Activated naive CD4-positive, alpha-beta T cell treated with anti-CD3 and anti-CD28 coated beads, Interleukin-2, amount 50 U/mL, for 72 hours (primary cell): ENCODE data around the gene ERBB4. TPM values are rescaled to one million over a fixed set of nuclear protein-coding genes. Genes with fewer than 3 reads are reported as not detected.
"Not testable (repeated sequence)": the region's sequence is repeated elsewhere in the genome, so short reads cannot be mapped to it uniquely, and the experiment has no call there.

Experiments
- ATAC-seq, 2 donors: fragments of 150-1000 bp; cut with Tn5 transposase; 2 replicates each; pipeline ENCODE4 v1.10.0; 2021; ENCODE audit warnings: mild to moderate bottlenecking in 2 of 2, moderate library complexity in 2 of 2
- DNase-seq, 2 donors: peaks; one replicate each; pipeline ENCODE4 v3.0.0; 2021 to 2022; ENCODE audit warnings: low spot score in 2 of 2
- H3K27ac Mint-ChIP-seq, 2 donors: one replicate each; pipeline ENCODE4 v1.8.0; 2022; ENCODE audit warnings: mild to moderate bottlenecking in 2 of 2, mixed read lengths in 2 of 2
- H3K36me3 Mint-ChIP-seq, 2 donors: one replicate each; pipeline ENCODE4 v1.8.0; 2022; ENCODE audit warnings: mixed read lengths in 2 of 2
- H3K9me3 Mint-ChIP-seq, 2 donors: one replicate each; pipeline ENCODE4 v1.8.0; 2022; ENCODE audit warnings: mixed read lengths in 2 of 2
- total RNA-seq, 2 donors: library from RNA; stranded (reverse); gene quantifications; one replicate each; pipeline ENCODE4 v1.2.3, GENCODE V29; 2022

The ERBB4 gene
- total RNA-seq, 2 donors from 2014 or later, result not detected

DNA sequence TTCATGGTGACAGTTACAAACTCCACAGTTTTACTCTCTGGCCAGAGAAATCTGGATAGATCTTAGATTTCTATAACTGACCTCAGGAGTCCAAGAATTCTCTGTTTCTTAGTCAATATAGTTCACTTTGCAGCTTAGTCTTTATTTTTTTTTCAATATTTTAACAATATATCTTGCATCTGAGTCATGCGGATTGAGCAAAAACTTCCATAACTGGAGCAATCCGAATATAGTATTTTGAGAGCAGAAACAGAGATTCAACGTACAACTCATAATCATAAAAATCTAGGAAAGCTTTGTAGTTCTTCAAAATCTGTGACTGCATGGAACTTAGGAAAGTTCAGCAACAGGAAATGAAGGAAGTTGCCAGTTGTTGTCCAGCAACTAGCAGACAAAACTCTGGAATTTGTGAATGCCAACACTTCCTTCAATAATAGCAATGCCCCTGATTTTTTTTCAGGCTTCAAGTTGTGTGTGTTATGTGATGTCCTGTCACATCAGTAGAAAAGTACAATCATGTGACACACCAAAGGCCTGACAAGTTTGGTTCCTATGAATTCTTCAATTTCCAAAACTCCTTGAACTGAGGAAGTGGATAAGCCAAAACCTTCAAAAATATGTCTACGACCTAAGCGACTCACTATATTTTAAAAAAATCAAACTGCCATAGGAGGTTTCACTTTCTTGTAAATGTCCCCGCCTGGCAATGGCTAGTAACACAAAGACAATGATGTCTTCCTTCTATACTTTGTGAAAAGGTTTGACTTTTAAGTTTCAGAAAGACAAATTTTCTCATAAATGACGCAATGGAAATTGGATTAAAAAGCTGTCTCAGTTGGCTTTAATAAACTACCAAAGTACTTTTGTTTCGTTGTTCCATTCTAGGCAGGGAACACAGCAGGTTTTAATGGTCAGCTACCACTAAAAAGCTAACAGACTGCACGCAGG, 510.6 kb downstream of the ERBB4 start:
- DNase-seq (no peak), ATAC-seq (no peak)
- Mint-ChIP-seq H3K27ac (no peak overlapping the region), H3K9me3 (peaks cover 0 to 7% of the 10 kb centered on the region in 2 donors), H3K36me3 (no peaks in the 10 kb centered on the region)

DNA sequence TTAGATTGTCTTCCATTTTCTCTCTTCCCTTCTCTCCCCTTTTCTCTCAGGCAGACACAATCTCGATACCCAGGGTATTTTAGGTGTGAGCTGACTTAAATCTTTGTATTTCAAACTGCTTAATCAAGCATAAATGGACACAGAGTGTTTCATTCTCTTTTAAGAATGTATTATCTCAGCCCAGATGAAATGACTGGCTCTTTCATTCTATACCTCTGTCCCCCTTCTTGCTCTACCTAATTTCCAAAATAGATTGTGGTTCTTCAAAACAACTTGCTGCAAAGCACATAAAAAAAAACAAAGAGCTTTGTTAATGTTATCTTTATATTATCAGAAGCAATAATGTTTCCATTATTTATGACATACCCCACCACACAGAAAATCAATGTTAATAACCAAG, 514.6 kb downstream of the ERBB4 start:
- Mint-ChIP-seq H3K9me3 (peaks cover 0 to 7% of the 10 kb centered on the region in 2 donors), H3K27ac (no peak overlapping the region), H3K36me3 (no peaks in the 10 kb centered on the region)
- DNase-seq (no peak), ATAC-seq (no peak)

DNA sequence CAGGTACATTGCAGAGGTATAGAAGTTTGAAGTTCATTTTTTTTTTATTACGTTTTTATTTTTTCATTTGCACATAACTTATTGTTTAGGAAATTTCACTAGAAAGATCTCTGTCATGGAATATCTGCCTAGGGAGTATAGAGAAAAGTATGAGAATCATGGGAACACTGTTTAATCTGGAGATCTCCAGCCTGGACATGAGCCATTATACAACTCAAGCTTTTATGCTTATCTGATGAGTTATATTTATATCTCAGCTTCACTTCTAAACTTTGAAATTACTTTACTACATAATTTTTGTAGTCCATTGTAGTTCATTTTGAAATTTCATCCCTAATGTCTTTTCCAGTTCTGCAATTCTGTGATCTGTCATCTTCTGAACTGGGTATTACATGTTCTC, 515.6 kb downstream of the ERBB4 start:
- H3K9me3 Mint-ChIP-seq, result peaks cover 0 to 7% of the 10 kb centered on the region in 2 donors
- H3K36me3 Mint-ChIP-seq, result no peaks in the 10 kb centered on the region
- ATAC-seq, result no peak
- H3K27ac Mint-ChIP-seq, result no peak overlapping the region
- no peak for DNase-seq

DNA sequence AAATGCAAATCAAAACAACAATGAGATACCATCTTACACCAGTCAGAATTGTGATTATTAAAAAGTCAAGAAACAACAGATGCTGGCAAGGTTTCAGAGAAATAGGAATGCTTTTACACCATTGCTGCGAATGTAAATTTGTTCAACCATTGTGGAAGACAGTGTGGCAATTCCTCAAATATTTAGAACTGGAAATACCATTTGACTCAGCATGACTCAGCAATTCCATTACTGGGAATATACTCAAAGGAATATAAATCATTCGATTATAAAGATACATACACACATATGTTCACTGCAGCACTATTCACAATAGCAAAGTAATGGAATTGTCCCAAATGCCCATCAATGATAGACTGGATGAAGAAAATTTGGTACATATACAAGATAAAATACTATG, 516.7 kb downstream of the ERBB4 start:
- no peaks in the 10 kb centered on the region for H3K36me3 Mint-ChIP-seq
- H3K9me3 Mint-ChIP-seq, result peaks cover 0 to 7% of the 10 kb centered on the region in 2 donors
- ATAC-seq (no peak), DNase-seq (no peak)
- H3K27ac Mint-ChIP-seq, result no peak overlapping the region

DNA sequence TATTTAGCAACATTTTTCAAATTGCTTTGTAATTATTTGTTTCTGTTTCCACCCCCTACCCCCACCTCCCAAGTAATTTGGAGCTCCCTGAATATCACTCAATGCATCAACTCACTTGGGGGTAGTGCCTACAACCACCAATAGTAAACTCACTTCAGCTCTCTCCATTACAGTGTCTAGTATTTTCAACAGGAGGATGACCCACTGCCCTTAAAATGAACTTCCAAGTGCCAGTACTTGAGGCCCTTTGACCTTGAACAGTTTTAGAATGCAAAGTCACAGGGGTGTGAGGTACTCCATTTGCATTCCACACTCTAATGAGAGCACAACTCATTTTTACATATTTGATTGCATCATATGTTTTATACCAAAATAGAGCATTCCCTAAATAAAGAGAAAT, 523.0 kb downstream of the ERBB4 start:
- no peak overlapping the region for H3K27ac Mint-ChIP-seq
- H3K36me3 Mint-ChIP-seq, result no peaks in the 10 kb centered on the region
- no peak for ATAC-seq
- DNase-seq, result no peak
- H3K9me3 Mint-ChIP-seq, result peaks cover 0 to 5% of the 10 kb centered on the region in 2 donors

- Mint-ChIP-seq H3K27ac (no peak overlapping the region), H3K9me3 (peaks cover 8 to 9% of the 10 kb centered on the region in 2 donors), H3K36me3 (no peaks in the 10 kb centered on the region)
Measured at GRCh38 chr2:212013626-212014025, 525.0 kb downstream of the ERBB4 start.

GRCh38 chr2:212010305-212010704, 528.3 kb downstream of the ERBB4 start:
- H3K36me3 Mint-ChIP-seq, H3K27ac Mint-ChIP-seq, DNase-seq, H3K9me3 Mint-ChIP-seq, ATAC-seq: not testable (repeated sequence)

More at GRCh38 chr2:212013626-212014025, 525.0 kb downstream of the ERBB4 start:
- ATAC-seq, result no peak
- DNase-seq, result no peak

DNA sequence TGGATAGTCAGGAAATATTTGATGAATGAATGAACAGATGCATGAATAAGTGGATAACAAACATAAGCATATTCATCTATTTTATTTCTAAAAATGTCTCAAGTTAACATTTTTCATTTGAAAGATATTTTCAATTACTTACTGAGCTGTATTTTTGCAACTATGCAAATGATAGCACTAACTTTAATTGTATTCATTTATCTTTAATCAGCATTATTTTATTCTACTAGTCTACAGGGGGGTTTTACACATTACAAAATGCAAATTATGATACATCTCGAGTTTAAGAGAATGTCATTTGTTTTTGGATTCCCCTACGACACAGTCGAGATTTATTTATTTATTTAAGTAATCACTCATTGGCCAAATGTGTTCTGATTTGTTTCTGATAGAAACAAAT, 530.6 kb downstream of the ERBB4 start:
- no peak for ATAC-seq
- Mint-ChIP-seq H3K36me3 (no peaks in the 10 kb centered on the region), H3K27ac (no peak overlapping the region), H3K9me3 (peaks cover 4 to 8% of the 10 kb centered on the region in 2 donors)
- DNase-seq, result no peak

GRCh38 chr2:212005085-212005671, 533.4 kb downstream of the ERBB4 start:
- Mint-ChIP-seq H3K36me3 (no peaks in the 10 kb centered on the region), H3K9me3 (peaks cover 4 to 10% of the 10 kb centered on the region in 2 donors), H3K27ac (no peak overlapping the region)
- DNase-seq (no peak), ATAC-seq (no peak)

GRCh38 chr2:212001325-212001724, 537.3 kb downstream of the ERBB4 start:
- Mint-ChIP-seq H3K27ac (no peak overlapping the region), H3K36me3 (no peaks in the 10 kb centered on the region), H3K9me3 (peaks cover 0 to 4% of the 10 kb centered on the region in 2 donors)
- ATAC-seq (no peak), DNase-seq (no peak)

DNA sequence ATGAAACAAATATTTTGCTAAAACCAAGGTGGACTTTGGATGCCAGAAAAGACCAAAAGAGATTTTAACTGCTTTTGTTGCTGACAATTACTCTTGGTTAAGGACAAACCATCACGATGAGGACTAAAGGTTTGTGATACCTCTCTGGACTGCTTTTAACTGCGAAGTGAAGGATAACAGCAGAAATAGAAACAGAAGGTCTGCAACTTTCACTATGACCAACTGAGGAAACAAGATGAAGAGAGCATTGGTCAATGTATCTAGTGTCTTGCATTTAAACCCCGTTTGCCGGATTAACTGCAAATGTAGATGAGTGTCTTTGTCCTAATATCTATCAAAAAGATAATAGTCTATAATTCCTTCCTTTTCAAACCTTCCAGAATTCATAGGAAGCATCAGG, 541.7 kb downstream of the ERBB4 start:
- H3K9me3 Mint-ChIP-seq, result peaks cover under 1 to 5% of the 10 kb centered on the region in 2 donors
- ATAC-seq (no peak), DNase-seq (no peak)
- H3K27ac Mint-ChIP-seq, result no peak overlapping the region
- H3K36me3 Mint-ChIP-seq, result no peaks in the 10 kb centered on the region

DNA sequence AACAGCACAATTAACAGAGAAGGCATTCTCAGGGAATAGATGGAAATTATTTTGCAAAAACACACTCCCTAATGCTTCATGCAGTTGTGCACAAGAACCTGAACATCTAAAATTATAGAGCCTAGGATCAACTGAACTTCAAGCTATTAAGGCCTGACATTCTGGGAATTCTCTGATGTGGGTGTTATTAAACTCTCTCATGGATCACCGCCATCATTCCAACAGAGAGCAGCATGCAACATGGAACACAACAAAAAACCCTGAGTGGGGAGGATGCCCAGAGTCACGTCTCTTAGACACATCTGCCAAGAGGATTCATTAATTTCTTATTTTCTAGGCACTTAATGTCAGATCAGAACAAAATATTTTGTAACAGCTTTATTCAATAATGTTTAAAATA, 543.8 kb downstream of the ERBB4 start:
- no peak for ATAC-seq

DNA sequence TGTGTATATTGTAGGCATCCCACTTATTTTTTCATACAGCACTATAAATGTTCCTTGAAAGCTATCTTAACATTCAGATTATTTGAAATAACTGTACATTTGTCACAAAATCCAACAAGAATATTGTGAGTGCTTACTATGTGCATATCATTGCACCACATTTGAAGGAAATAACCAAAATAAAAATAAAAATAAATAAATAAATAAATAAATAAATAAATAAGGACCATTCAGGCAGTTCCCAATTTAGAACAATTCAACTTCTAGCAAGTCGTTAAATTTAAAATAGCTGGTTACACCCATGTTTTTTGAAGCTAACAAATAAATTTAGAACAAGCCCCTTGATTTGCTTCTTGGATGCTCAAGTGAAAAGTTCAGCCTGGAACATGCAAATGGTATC, 548.3 kb downstream of the ERBB4 start:
- Mint-ChIP-seq H3K9me3 (peaks cover 5 to 10% of the 10 kb centered on the region in 2 donors), H3K36me3 (no peaks in the 10 kb centered on the region), H3K27ac (no peak overlapping the region)
- DNase-seq (no peak), ATAC-seq (no peak)

More for the DNA sequence above, 543.8 kb downstream of the ERBB4 start:
- no peak for DNase-seq
- H3K27ac Mint-ChIP-seq, result no peak overlapping the region
- no peaks in the 10 kb centered on the region for H3K36me3 Mint-ChIP-seq
- peaks cover 5 to 10% of the 10 kb centered on the region in 2 donors for H3K9me3 Mint-ChIP-seq

DNA sequence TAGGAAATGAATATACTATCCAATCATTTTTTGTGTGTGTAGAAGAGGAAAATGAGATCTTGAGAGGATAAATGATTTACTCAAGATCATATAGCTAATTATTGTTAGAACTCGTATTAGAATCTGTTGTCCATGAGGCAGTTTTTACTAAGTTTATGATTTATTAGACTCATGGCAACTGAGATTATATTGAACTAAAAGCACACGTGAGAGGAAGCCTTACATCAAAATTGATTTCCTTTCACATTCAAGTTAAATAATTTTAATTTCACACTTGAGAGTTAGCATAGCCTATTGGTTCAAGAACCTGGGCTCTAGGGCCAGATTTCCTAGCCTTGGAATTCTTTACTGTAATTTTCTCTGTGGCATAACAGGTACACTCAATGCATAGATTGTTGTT, 552.3 kb downstream of the ERBB4 start:
- Mint-ChIP-seq H3K36me3 (no peaks in the 10 kb centered on the region), H3K9me3 (peaks cover 5 to 9% of the 10 kb centered on the region in 2 donors), H3K27ac (no peak overlapping the region)
- DNase-seq, result no peak
- no peak for ATAC-seq

DNA sequence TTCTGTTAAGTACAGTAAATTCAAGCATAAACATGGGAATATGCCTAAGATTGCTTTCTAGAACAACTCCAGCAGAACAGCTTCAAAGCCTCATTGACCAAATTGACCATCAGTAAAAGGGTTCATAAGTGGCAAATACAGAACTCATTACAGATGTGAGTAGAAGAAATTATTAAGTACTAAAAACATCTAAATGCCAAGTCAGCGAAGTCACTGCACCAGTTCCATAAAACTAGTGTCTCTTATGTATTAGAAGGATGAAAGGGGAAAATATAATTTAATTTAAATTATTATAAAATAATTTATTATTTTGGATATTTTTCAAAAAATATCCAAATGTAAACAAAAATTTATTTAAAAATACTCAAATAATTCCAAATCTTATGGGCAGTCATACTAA, 553.2 kb downstream of the ERBB4 start:
- Mint-ChIP-seq H3K9me3 (peaks cover 4 to 9% of the 10 kb centered on the region in 2 donors), H3K36me3 (no peaks in the 10 kb centered on the region), H3K27ac (no peak overlapping the region)
- no peak for ATAC-seq
- DNase-seq, result no peak

DNA sequence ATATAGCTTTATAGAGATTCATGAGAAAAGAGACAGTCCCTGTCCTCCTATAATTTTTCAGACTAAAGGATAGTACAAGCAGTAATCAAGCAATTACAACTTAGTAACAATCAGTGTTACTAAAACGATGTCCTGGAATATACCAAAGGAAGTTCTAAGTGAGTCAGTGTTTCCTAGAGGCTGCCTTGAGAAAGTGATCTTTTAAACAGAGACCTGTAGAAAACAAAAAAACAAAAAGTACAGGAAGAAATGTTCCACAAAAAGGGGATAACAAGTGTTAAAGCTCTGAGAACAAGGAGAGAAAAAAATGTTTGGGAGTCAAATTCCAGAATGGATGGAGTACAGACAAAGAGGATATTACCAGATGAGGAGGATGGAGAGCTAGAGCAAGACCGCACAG, 556.4 kb downstream of the ERBB4 start:
- no peak for DNase-seq
- no peak overlapping the region for H3K27ac Mint-ChIP-seq
- no peak for ATAC-seq
- H3K9me3 Mint-ChIP-seq, result peaks cover 4 to 15% of the 10 kb centered on the region in 2 donors
- no peaks in the 10 kb centered on the region for H3K36me3 Mint-ChIP-seq

- DNase-seq, result no peak
- Mint-ChIP-seq H3K27ac (no peak overlapping the region), H3K9me3 (peaks cover 4 to 19% of the 10 kb centered on the region in 2 donors), H3K36me3 (no peaks in the 10 kb centered on the region)
- ATAC-seq, result no peak
Measured at GRCh38 chr2:211981451-211981850, 557.2 kb downstream of the ERBB4 start.
